Omental fat pad (tissue), 4 donors: Measurements from ENCODE around the gene ADRB2. TPM values are rescaled to one million over a fixed set of nuclear protein-coding genes. Genes with fewer than 3 reads are reported as not detected.

Experiments
- ATAC-seq: fragments of 150-250 bp; one replicate; pipeline ENCODE4 v1.9.1; 2016; ENCODE audit warnings: mild to moderate bottlenecking, moderate library complexity; ENCODE audit not compliant: low FRiP score
- DNase-seq: peaks from one replicate; pipeline ENCODE4 v3.0.0-alpha.2; 2019; ENCODE audit warnings: low spot score
- total RNA-seq, 4 donors: library from RNA; depleted of rRNA; stranded (reverse); fragments of >200 nt; gene quantifications; one replicate each; pipeline ENCODE4 v1.1.0, GENCODE V29; 2016
- TF ChIP-seq, protein P1 (sequence below), 3 donors: fragments of 450-650 bp; IDR thresholded peaks; one replicate each; pipeline ENCODE4 v1.5.1; 2016 to 2017; ENCODE audit warnings: antibody characterized with exemption in 3 of 3, mild to moderate bottlenecking in 3 of 3, moderate library complexity in 2 of 3

ADRB2 gene
- total RNA-seq, 4 donors from 2014 or later: 20.5 to 68.7 (median 37.4) TPM

DNA sequence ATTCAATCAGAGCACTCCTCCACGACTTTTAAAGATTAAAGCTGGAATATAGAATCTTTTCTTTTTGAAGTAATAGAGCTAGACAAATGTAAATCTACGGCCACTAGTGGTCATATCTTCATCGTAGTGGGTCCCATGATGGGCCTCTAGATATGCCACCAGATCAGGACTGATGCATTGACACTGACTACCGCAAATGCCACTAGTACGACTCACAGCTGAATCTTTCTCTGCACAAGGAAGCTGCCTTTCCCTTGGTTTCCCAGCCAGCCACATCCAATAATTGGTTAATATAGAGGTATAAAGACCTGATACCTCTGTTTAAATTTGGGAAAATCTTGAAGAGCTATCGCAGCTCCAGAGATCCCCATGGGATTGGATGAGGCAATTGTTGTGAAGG, 37.8 kb upstream of the ADRB2 start:
- no peak for DNase-seq
- no peak for ATAC-seq
- TF ChIP-seq, protein P1, sequence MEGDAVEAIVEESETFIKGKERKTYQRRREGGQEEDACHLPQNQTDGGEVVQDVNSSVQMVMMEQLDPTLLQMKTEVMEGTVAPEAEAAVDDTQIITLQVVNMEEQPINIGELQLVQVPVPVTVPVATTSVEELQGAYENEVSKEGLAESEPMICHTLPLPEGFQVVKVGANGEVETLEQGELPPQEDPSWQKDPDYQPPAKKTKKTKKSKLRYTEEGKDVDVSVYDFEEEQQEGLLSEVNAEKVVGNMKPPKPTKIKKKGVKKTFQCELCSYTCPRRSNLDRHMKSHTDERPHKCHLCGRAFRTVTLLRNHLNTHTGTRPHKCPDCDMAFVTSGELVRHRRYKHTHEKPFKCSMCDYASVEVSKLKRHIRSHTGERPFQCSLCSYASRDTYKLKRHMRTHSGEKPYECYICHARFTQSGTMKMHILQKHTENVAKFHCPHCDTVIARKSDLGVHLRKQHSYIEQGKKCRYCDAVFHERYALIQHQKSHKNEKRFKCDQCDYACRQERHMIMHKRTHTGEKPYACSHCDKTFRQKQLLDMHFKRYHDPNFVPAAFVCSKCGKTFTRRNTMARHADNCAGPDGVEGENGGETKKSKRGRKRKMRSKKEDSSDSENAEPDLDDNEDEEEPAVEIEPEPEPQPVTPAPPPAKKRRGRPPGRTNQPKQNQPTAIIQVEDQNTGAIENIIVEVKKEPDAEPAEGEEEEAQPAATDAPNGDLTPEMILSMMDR (IDR thresholded peaks at IDR 0.05): no peak

DNA sequence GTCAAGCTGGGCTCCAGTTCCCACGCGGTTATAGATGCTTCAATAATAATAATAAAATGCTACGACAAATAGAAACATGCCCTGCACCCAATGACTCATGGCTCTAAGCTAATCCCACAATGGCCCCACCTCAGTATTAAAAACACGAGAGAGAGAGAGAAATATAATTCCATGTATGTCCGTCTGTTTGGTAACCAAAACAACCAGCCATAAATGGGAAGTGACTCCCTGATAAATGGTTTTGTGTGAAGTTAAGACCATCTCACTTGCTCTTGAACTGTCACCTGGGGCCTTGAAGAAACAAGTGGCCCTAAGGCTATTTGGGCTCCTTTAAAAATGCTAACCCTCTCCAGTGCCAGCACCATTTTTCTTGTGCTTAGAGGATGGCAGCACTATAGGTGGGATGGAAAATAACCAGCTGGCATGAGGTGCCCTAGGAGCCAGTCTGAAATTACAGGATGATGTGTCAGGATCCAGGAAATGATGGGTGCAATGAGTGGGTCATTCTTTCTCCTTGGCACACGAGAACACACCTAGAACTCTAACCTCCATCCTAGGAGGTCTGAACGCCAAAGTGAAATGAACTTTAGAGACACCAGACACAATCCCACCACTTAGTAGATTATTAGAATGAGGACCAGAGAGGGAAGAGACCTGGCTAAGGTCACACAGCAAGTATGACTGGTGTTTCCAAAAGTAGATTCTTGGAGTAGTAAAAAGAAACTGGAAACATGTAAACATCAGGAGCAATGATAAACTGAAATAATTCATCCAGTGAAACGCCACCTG, 35.7 kb upstream of the ADRB2 start:
- DNase-seq (no peak), ATAC-seq (no peak)
- TF ChIP-seq, protein P1 (IDR thresholded peaks at IDR 0.05): no peak

DNA sequence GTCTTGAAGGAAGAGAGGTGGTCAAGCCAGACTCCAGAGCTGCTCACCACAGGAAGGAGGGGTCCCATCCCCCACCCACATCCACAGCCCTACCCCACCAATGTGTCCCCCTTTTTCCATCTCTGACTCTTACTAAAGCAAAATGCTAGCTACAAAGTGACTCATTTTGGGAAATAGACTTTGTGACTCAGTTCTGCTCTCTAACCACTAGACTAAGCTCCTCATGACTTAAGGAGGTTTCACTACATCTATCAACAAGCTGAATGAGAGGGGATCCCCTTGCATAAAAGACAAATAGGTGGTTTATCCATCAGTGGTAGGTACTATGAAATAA, 35.1 kb upstream of the ADRB2 start:
- DNase-seq (no peak), ATAC-seq (no peak)
- TF ChIP-seq, protein P1 (IDR thresholded peaks at IDR 0.05): no peak

DNA sequence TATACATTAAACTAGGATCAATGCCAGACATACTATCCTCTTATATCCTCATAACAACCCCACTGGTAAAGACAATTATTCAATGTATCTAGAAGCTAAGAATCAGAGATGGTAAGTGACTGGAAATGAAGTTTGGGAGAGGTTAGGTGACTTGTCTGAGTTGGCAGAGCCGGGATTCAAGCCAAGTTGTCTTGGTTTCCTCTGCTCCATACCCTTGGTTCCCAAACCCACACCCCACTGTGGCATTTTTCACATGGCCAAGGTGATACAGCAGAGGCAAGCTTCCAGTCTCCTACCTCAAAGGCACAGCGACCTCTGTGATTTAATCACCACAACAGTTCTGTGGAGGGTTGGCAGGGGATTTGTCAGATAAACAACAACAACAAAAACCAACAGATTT, 34.7 kb upstream of the ADRB2 start:
- no peak for ATAC-seq
- no peak for DNase-seq
- TF ChIP-seq, protein P1 (IDR thresholded peaks at IDR 0.05): no peak

DNA sequence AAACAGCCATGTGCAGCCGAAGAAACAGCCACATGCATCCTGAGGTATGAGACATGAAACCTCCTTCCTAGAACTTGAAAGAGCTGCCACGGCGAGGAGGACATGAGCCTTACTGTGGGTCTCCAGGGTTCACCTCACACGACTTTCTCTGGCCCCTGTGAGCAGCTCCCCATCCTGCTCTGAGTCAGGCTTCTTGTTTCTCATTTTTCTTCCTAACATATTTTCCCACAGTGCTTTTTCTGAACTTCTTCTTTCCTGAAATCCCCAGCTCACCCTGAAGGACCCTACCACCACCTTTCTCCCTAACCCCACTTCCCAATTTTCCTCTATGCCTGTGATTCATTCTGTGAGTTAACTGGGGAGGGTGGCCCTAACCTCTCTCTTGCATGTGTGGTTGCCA, 33.7 kb upstream of the ADRB2 start:
- ATAC-seq: peak; percentile 16

DNA sequence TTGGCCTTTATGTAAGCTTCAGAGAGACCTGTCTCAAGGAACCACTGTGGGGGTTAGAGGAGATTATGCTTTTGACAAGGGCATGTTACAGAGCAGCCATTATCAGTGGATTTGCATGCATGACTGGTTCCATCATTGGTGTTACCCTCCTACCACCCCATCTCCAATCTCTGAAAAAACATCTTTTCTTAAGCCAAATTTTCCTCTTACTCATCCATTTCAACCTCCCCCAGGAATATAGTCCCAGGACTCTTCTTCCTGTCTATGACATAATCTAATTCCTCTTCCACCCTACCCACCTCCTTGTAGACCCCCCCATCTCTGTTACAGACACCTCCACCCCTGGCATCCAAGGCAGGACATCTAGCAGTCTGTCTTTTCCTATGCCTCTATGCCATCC, 33.1 kb upstream of the ADRB2 start:
- TF ChIP-seq, protein P1 (IDR thresholded peaks at IDR 0.05): no peak
- DNase-seq (no peak), ATAC-seq (no peak)

More for the DNA sequence above, 33.7 kb upstream of the ADRB2 start:
- no peak for DNase-seq
- TF ChIP-seq, protein P1 (IDR thresholded peaks at IDR 0.05): no peak

DNA sequence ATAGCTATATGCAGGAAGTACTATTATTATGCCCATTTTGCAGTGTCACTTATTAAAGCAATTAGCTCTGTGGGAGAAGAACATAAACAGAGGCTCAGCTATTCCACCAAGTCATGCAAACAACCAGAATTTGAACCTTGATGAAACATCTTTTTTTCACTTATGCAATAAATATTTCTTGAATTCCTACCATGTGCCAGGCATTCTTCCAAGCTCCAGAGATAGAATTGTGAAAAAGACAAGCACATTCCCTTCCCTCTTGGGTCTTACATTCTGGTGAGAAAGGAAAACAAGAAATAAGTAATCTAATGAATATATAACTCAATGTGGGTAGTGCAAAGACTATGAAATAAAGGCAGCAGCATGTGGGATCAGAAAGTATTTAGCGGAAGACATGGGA, 32.1 kb upstream of the ADRB2 start:
- TF ChIP-seq, protein P1 (IDR thresholded peaks at IDR 0.05): no peak
- no peak for DNase-seq
- no peak for ATAC-seq
